ENCODE results near the gene SLC28A1.
"Not testable (repeated sequence)": the region's sequence is repeated elsewhere in the genome, so short reads cannot be mapped to it uniquely, and the experiment has no call there.

The SLC28A1 gene

DNA sequence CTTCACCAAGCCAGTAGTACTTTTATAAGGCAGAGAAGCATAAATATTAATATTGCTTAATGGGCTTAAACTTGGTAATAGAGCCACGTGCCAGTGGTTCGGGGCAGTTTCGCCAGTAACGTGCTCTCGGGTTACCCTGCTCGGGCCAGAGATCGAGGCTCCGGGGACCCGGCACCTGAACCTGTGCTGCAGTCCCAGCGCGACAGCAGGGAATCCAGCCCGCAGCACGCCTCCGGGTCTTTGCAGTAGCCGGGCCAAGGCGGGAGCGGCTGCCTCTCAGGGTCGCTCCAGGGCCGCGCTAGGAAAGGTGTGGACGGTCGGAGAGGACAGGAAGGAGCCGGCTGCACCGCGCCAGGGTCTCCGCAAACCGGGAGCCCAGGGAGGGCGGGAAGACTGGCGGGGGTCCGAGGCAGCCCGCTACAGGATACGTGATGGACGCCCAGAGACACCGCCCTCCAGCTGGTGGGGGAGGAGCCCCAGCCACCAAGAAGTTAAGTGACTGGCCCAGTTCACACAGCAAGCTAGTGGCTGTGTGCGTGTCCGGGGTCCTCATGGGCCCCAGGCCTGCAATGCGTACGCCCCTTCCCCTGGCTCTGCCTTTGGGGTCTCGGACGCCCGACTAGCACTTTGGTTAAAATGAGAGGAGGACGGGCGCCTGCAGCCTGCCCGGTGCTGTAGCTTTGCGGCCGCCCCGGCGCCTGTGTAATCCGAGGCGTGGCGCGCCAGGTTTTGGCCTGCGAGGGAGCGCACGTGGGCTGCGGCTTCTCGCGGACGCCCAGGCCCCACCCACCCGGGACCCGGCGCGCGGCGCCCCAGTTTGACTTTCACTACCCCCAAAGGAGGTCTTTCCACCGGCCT, 96.0 kb downstream of the SLC28A1 start:
- no peaks in the 10 kb centered on the region for H3K9me3 ChIP-seq (ENCODE audit: control insufficient read depth in 1 of 2, low read length in 2 of 2)
- H3K4me1 ChIP-seq (ENCODE audit: control insufficient read depth in 1 of 2, insufficient read depth in 2 of 2, low read length in 2 of 2): peaks cover 1 to 36% of the 10 kb centered on the region in 2 donors
- no peaks in the 10 kb centered on the region for H3K36me3 ChIP-seq (ENCODE audit: control insufficient read depth in 1 of 2, insufficient read depth in 2 of 2, low read length in 2 of 2)
- peak overlapping the region; percentile 84 for H3K27ac ChIP-seq (ENCODE audit: low read length)
- H3K4me3 ChIP-seq (ENCODE audit: low read depth in 1 of 2, low read length in 2 of 2): peak overlapping the region; percentile 74 to 89
- H3K27me3 ChIP-seq (ENCODE audit: low read depth, low read length): no peaks in the 10 kb centered on the region

- peak overlapping the region; percentile 74 to 89 for H3K4me3 ChIP-seq (ENCODE audit: low read depth in 1 of 2, low read length in 2 of 2)
- peak overlapping the region; percentile 84 for H3K27ac ChIP-seq (ENCODE audit: low read length)
- H3K27me3 ChIP-seq (ENCODE audit: low read depth, low read length): no peaks in the 10 kb centered on the region
- no peaks in the 10 kb centered on the region for H3K36me3 ChIP-seq (ENCODE audit: control insufficient read depth in 1 of 2, insufficient read depth in 2 of 2, low read length in 2 of 2)
- H3K9me3 ChIP-seq (ENCODE audit: control insufficient read depth in 1 of 2, low read length in 2 of 2): no peaks in the 10 kb centered on the region
- H3K4me1 ChIP-seq (ENCODE audit: control insufficient read depth in 1 of 2, insufficient read depth in 2 of 2, low read length in 2 of 2): peaks cover 4 to 44% of the 10 kb centered on the region in 2 donors
Measured at GRCh38 chr15:84981054-84981710, 96.7 kb downstream of the SLC28A1 start.

DNA sequence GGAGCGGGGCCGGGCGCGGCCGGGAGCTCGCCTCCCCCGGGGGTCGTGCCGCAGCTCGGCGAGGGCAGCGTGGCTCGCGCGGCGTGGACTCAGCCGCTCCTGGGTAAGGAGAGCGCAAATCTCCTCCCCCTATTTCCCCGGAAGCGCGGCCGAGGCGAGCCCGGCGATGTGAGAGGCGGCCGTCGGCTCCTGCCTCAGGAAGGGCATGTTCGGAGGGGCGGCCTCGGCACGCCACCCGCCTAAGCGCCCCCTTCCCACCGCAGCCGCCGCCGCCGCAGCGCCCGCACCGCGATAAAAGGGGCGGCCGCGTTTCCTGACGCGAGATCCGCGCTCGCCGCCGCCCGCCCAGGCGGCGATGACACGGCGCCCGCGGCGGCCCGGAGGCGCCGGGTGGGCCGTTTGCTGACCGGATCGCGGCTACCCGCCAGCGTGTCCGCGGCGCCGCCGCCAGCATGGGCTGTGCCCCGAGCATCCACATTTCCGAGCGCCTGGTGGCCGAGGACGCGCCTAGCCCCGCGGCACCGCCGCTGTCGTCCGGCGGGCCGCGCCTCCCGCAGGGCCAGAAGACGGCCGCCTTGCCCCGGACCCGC, 97.3 kb downstream of the SLC28A1 start, which contains the start of gene PDE8A:
PDE8A (plus strand) TSS at position 146 of the 590 bp plus-strand sequence; CDS start at position 453, 307 bp downstream.
- H3K4me3 ChIP-seq (ENCODE audit: low read depth in 1 of 2, low read length in 2 of 2): peak within 1 kb of the TSS; percentile 74 to 89
- H3K9me3 ChIP-seq (ENCODE audit: control insufficient read depth in 1 of 2, low read length in 2 of 2): no peaks in the 10 kb centered on the region
- H3K27ac ChIP-seq (ENCODE audit: low read length): peak within 1 kb of the TSS; percentile 84
- no peaks in the 10 kb centered on the region for H3K27me3 ChIP-seq (ENCODE audit: low read depth, low read length)
- no peaks in the 10 kb centered on the region for H3K36me3 ChIP-seq (ENCODE audit: control insufficient read depth in 1 of 2, insufficient read depth in 2 of 2, low read length in 2 of 2)
- peaks cover 4 to 48% of the 10 kb centered on the region in 2 donors for H3K4me1 ChIP-seq (ENCODE audit: control insufficient read depth in 1 of 2, insufficient read depth in 2 of 2, low read length in 2 of 2)

- peaks cover 4 to 51% of the 10 kb centered on the region in 2 donors for H3K4me1 ChIP-seq (ENCODE audit: control insufficient read depth in 1 of 2, insufficient read depth in 2 of 2, low read length in 2 of 2)
- H3K9me3 ChIP-seq (ENCODE audit: control insufficient read depth in 1 of 2, low read length in 2 of 2): no peaks in the 10 kb centered on the region
- H3K27me3 ChIP-seq (ENCODE audit: low read depth, low read length): no peaks in the 10 kb centered on the region
- H3K36me3 ChIP-seq (ENCODE audit: control insufficient read depth in 1 of 2, insufficient read depth in 2 of 2, low read length in 2 of 2): no peaks in the 10 kb centered on the region
- peak overlapping the region; percentile 60 to 89 for H3K4me3 ChIP-seq (ENCODE audit: low read depth in 1 of 2, low read length in 2 of 2)
- H3K27ac ChIP-seq (ENCODE audit: low read length): peak overlapping the region; percentile 52
Measured at GRCh38 chr15:84982301-84982920, 97.9 kb downstream of the SLC28A1 start.

GRCh38 chr15:84983294-84983693, 98.8 kb downstream of the SLC28A1 start:
- no peaks in the 10 kb centered on the region for H3K36me3 ChIP-seq (ENCODE audit: control insufficient read depth in 1 of 2, insufficient read depth in 2 of 2, low read length in 2 of 2)
- H3K4me3 ChIP-seq (ENCODE audit: low read depth in 1 of 2, low read length in 2 of 2): peak overlapping the region; percentile 60 to 89
- H3K27ac ChIP-seq (ENCODE audit: low read length): peak overlapping the region; percentile 52
- H3K4me1 ChIP-seq (ENCODE audit: control insufficient read depth in 1 of 2, insufficient read depth in 2 of 2, low read length in 2 of 2): peaks cover 4 to 51% of the 10 kb centered on the region in 2 donors
- H3K27me3 ChIP-seq (ENCODE audit: low read depth, low read length): no peaks in the 10 kb centered on the region
- no peaks in the 10 kb centered on the region for H3K9me3 ChIP-seq (ENCODE audit: control insufficient read depth in 1 of 2, low read length in 2 of 2)

DNA sequence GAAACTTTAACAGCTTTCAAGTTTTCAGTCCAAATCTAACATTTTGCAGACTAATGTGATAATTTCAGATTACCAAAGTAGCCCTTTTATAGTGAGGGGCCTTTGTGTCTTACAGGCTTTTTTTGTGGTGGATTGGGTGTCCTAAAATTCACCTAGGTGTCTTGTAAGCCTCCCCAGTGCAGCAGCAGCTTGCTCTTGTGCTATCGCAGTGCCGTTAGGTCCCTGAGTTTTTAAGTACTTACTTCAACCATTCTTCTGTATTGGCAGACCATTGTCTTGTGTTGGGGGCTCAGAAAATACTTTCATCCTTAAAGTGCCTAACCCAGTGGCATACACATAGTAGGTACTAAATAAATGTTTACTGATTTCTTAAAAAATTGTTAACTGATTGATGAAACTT, 99.2 kb downstream of the SLC28A1 start:
- Histone ChIP-seq H3K27me3 (ENCODE audit: low read depth, low read length) (no peaks in the 10 kb centered on the region), H3K4me3 (ENCODE audit: low read depth in 1 of 2, low read length in 2 of 2) (peak overlapping the region; percentile 60 to 89), H3K27ac (ENCODE audit: low read length) (peak overlapping the region; percentile 52), H3K9me3 (ENCODE audit: control insufficient read depth in 1 of 2, low read length in 2 of 2) (no peaks in the 10 kb centered on the region), H3K36me3 (ENCODE audit: control insufficient read depth in 1 of 2, insufficient read depth in 2 of 2, low read length in 2 of 2) (no peaks in the 10 kb centered on the region), H3K4me1 (ENCODE audit: control insufficient read depth in 1 of 2, insufficient read depth in 2 of 2, low read length in 2 of 2) (peaks cover 4 to 51% of the 10 kb centered on the region in 2 donors)

- Histone ChIP-seq H3K36me3 (ENCODE audit: control insufficient read depth in 1 of 2, insufficient read depth in 2 of 2, low read length in 2 of 2) (no peaks in the 10 kb centered on the region), H3K9me3 (ENCODE audit: control insufficient read depth in 1 of 2, low read length in 2 of 2) (no peaks in the 10 kb centered on the region), H3K27me3 (ENCODE audit: low read depth, low read length) (no peaks in the 10 kb centered on the region), H3K4me1 (ENCODE audit: control insufficient read depth in 1 of 2, insufficient read depth in 2 of 2, low read length in 2 of 2) (peaks cover 4 to 53% of the 10 kb centered on the region in 2 donors), H3K4me3 (ENCODE audit: low read depth in 1 of 2, low read length in 2 of 2) (no peak overlapping the region), H3K27ac (ENCODE audit: low read length) (no peak overlapping the region)
Measured at GRCh38 chr15:84985158-84985557, 100.7 kb downstream of the SLC28A1 start.

DNA sequence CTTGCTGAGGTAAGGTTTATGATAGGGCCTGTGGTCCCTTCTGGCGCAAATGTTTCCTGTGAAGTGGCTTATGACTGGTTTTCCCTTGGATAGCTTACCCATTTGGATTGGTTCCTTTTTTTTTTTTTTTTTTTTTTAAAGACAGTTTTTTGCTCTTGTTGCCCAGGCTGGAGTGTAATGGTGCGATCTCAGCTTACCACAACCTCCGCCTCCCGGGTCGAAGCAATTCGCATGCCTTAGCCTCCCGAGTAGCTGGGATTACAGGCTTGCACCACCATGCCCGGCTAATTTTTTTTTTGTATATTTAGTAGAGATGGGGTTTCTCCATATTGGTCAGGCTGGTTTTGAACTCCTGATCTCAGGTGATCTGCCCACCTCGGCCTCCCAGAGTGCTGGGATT, 102.9 kb downstream of the SLC28A1 start:
- H3K4me3 ChIP-seq (ENCODE audit: low read depth in 1 of 2, low read length in 2 of 2); H3K27ac ChIP-seq (ENCODE audit: low read length); H3K36me3 ChIP-seq (ENCODE audit: control insufficient read depth in 1 of 2, insufficient read depth in 2 of 2, low read length in 2 of 2); H3K27me3 ChIP-seq (ENCODE audit: low read depth, low read length); H3K9me3 ChIP-seq (ENCODE audit: control insufficient read depth in 1 of 2, low read length in 2 of 2): not testable (repeated sequence)
- H3K4me1 ChIP-seq (ENCODE audit: control insufficient read depth in 1 of 2, insufficient read depth in 2 of 2, low read length in 2 of 2): peaks cover 8 to 57% of the 10 kb centered on the region in 2 donors

DNA sequence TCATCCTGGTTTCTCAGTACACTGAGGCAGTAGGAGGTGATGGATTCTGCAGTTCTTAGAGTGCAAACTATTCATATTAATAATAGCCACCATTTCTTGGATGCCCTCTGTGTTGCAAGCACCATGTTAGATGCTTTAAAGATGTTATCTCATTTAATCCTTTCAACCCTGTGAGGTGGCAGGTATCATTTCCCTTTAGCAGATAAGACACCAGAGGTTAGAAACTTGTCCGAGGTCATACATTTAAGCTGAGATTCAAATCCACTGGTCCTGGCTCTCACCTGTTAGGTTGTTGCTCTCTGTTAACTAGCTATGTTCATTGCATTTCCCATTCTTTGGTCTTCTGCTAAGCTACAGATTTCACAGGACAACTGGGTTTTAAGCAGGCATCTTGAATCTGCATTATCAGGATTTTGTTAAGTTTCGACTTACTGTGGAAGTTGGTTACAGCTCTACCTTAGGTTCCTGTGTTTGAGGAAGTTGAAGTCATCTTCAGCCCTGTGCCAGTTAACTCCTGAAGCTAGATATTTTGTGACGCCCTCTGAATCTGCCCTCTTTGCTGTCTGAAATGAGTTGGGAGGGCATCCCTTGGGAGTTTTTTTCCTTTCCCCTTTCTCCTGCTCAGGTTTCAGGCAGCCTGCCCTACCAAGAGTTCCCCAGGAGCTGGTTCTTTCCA, 103.6 kb downstream of the SLC28A1 start:
- no peaks in the 10 kb centered on the region for H3K27me3 ChIP-seq (ENCODE audit: low read depth, low read length)
- peaks cover 9 to 55% of the 10 kb centered on the region in 2 donors for H3K4me1 ChIP-seq (ENCODE audit: control insufficient read depth in 1 of 2, insufficient read depth in 2 of 2, low read length in 2 of 2)
- H3K27ac ChIP-seq (ENCODE audit: low read length): no peak overlapping the region
- no peaks in the 10 kb centered on the region for H3K36me3 ChIP-seq (ENCODE audit: control insufficient read depth in 1 of 2, insufficient read depth in 2 of 2, low read length in 2 of 2)
- no peak overlapping the region for H3K4me3 ChIP-seq (ENCODE audit: low read depth in 1 of 2, low read length in 2 of 2)
- H3K9me3 ChIP-seq (ENCODE audit: control insufficient read depth in 1 of 2, low read length in 2 of 2): no peaks in the 10 kb centered on the region

GRCh38 chr15:84988909-84989644, 104.6 kb downstream of the SLC28A1 start:
- Histone ChIP-seq H3K36me3 (ENCODE audit: control insufficient read depth in 1 of 2, insufficient read depth in 2 of 2, low read length in 2 of 2) (no peaks in the 10 kb centered on the region), H3K4me1 (ENCODE audit: control insufficient read depth in 1 of 2, insufficient read depth in 2 of 2, low read length in 2 of 2) (peaks cover 12 to 46% of the 10 kb centered on the region in 2 donors), H3K27ac (ENCODE audit: low read length) (no peak overlapping the region), H3K27me3 (ENCODE audit: low read depth, low read length) (no peaks in the 10 kb centered on the region), H3K9me3 (ENCODE audit: control insufficient read depth in 1 of 2, low read length in 2 of 2) (no peaks in the 10 kb centered on the region), H3K4me3 (ENCODE audit: low read depth in 1 of 2, low read length in 2 of 2) (no peak overlapping the region)
